Endodermal cell (in vitro differentiated cells): ENCODE results near the gene DCP1A. TPM values are rescaled to one million over a fixed set of nuclear protein-coding genes. Genes with fewer than 3 reads are reported as not detected.
"Not testable (repeated sequence)": the region's sequence is repeated elsewhere in the genome, so short reads cannot be mapped to it uniquely, and the experiment has no call there.

ENCODE experiments used
- DNase-seq: peaks from one replicate; pipeline ENCODE4 v3.0.0-alpha.2; 2017
- H3K27ac ChIP-seq: 2 replicates; pipeline ENCODE4 v1.5.1; 2013; ENCODE audit warnings: mild to moderate bottlenecking, low read depth, low read length, moderate library complexity
- H3K27me3 ChIP-seq: 2 replicates; pipeline ENCODE4 v1.6.1; 2013; ENCODE audit warnings: mild to moderate bottlenecking, low read length, moderate library complexity; ENCODE audit not compliant: insufficient read depth, control insufficient read depth, poor library complexity, severe bottlenecking
- H3K36me3 ChIP-seq: 2 replicates; pipeline ENCODE4 v1.7.0; 2013; ENCODE audit warnings: mild to moderate bottlenecking, low read length, moderate library complexity; ENCODE audit not compliant: control insufficient read depth, insufficient read depth
- H3K4me1 ChIP-seq: one replicate; pipeline ENCODE4 v1.7.0; 2013; ENCODE audit warnings: low read length; ENCODE audit not compliant: control insufficient read depth, insufficient read depth
- H3K4me3 ChIP-seq: 2 replicates; pipeline ENCODE4 v1.5.1; 2013; ENCODE audit warnings: mild to moderate bottlenecking, low read length, moderate library complexity
- H3K9ac ChIP-seq: 2 replicates; pipeline ENCODE4 v1.6.1; 2013; ENCODE audit warnings: mild to moderate bottlenecking, low read length, moderate library complexity; ENCODE audit not compliant: poor library complexity, severe bottlenecking; ENCODE audit errors: extremely low read depth
- H3K9me3 ChIP-seq: 2 replicates; pipeline ENCODE4 v1.6.1; 2013; ENCODE audit warnings: mild to moderate bottlenecking, low read length, moderate library complexity; ENCODE audit not compliant: control insufficient read depth
- H3K27ac Mint-ChIP-seq: 2 replicates; pipeline ENCODE4 v1.8.0; 2020; ENCODE audit warnings: mixed read lengths
- H3K27me3 Mint-ChIP-seq: 2 replicates; pipeline ENCODE4 v1.8.0; 2021; ENCODE audit warnings: mild to moderate bottlenecking, mixed read lengths; ENCODE audit not compliant: insufficient read depth
- H3K36me3 Mint-ChIP-seq: 2 replicates; pipeline ENCODE4 v1.8.0; 2020; ENCODE audit warnings: low read depth, mixed read lengths
- H3K4me1 Mint-ChIP-seq: 2 replicates; pipeline ENCODE4 v1.8.0; 2020; ENCODE audit warnings: mixed read lengths
- H3K4me3 Mint-ChIP-seq: 2 replicates; pipeline ENCODE4 v1.8.0; 2020; ENCODE audit warnings: mild to moderate bottlenecking, moderate library complexity, mixed read lengths
- H3K9me3 Mint-ChIP-seq: 2 replicates; pipeline ENCODE4 v1.8.0; 2020; ENCODE audit warnings: mild to moderate bottlenecking, mixed read lengths
- CTCF ChIP-seq: fragments of 200-600 bp; sonication (generic); conservative IDR thresholded peaks from 2 replicates; pipeline ENCODE4 v1.5.0; 2021; ENCODE audit warnings: antibody characterized with exemption, mild to moderate bottlenecking
- WGBS, 2 experiments: methylation state at CpG; one replicate each; pipeline versions ENCODE4 v1.1.5 to v1.1.7; 2013; ENCODE audit warnings: missing lambda C conversion rate in 2 of 2, mixed read lengths in 1 of 2; ENCODE audit not compliant: insufficient coverage in 1 of 2, insufficient read length in 1 of 2; 5-methylcytosine and 5-hydroxymethylcytosine counted together
- total RNA-seq, 2 donors: library from RNA; stranded (reverse); fragmentation: NEBNext Ultra II Directional in 1 of 2; extraction: Animal tissue kit (Norgen Biotek cat#: 25700) in 1 of 2; gene quantifications; 2 replicates in 1 of 2; 3 replicates in 1 of 2; pipeline ENCODE4 v1.2.1, GENCODE V29; 2021

The DCP1A gene
- total RNA-seq, 2 donors from 2014 or later, result 26.8 to 36.3 TPM

DNA sequence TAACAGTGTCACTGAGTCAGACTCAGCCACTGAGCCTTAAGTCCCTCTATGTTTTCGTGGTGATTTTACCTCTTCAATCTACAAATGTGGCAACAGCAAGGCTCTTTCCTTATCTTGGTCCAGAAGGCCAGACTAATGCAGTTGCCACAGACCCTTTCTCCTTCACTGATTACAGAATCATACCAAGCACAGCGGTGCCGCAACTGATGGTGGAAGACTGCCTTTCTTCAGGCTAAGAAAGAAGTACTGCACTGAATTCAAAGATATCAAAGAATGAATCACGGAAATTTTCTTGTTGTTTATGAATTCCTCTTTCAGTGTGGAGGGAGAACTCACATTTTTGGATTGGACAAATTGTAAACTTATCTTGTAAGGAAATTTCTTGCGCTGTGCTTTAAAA, 18.6 kb downstream of the DCP1A start:
- Histone ChIP-seq H3K27ac (no peak overlapping the region), H3K4me1 (no peaks in the 10 kb centered on the region), H3K9ac (no peak overlapping the region), H3K9me3 (peaks cover 18% of the 10 kb centered on the region), H3K4me3 (no peak overlapping the region), H3K27me3 (no peaks in the 10 kb centered on the region), H3K36me3 (peaks cover 54% of the 10 kb centered on the region)
- TF ChIP-seq CTCF, result no peak
- 93 to 94% methylated on average over 5 of the region's 5 CpGs for WGBS, 2 experiments
- peak overlapping the region; percentile 66 for H3K27ac Mint-ChIP-seq
- peaks cover 8% of the 10 kb centered on the region for H3K9me3 Mint-ChIP-seq
- H3K36me3 Mint-ChIP-seq, result peaks cover 55% of the 10 kb centered on the region
- H3K27me3 Mint-ChIP-seq, result no peaks in the 10 kb centered on the region
- DNase-seq, result no peak
- H3K4me3 Mint-ChIP-seq, result no peak overlapping the region
- H3K4me1 Mint-ChIP-seq, result peaks cover 11% of the 10 kb centered on the region

DNA sequence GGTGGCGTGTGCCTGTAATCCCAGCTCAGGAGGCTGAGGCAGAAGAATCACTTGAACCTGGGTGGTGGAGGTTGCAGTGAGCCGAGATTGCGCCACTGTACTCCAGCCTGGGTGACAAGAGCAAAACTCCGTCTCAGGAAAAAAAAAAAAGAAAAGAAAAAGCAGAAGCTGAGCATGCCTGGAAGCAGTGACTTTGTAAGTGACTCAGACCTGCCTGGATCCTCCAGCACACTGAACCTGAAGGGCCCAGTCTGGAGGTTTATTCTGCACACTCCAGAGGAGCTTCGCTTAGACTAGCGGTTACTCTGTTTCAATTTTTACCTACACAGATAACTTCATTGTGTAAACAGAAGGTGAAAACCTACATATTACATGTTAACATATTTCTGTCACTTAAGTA, 19.4 kb downstream of the DCP1A start:
- Mint-ChIP-seq H3K36me3 (peaks cover 50% of the 10 kb centered on the region), H3K4me1 (peaks cover 14% of the 10 kb centered on the region)
- H3K27ac ChIP-seq, DNase-seq, H3K9ac ChIP-seq, H3K27ac Mint-ChIP-seq, H3K27me3 Mint-ChIP-seq, H3K9me3 Mint-ChIP-seq, H3K4me3 ChIP-seq, H3K4me1 ChIP-seq, H3K27me3 ChIP-seq, H3K4me3 Mint-ChIP-seq: not testable (repeated sequence)
- peaks cover 49% of the 10 kb centered on the region for H3K36me3 ChIP-seq
- WGBS, 2 experiments, result 78 to 86% methylated on average over 3 to 6 of the region's 6 CpGs
- H3K9me3 ChIP-seq, result peaks cover 18% of the 10 kb centered on the region

DNA sequence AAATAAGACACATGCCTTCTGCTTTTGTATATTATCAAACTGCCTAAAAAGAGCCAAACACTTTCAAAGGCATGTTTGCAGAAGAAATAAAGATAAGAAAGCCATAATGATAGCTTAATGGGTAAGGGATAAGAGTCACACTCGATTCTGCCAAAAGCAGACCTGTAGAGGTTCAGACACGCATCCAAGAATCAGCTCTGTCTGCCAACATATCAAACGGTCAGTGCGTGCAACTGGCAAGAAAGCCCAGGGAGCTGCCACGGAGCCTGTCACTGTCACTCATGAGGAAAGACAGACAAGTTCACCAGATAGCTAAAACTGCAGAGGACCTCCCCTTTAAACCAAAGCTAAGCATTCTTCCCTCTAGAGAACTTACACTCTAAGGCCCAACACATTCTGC, 23.2 kb downstream of the DCP1A start:
- Histone ChIP-seq H3K9ac (no peak overlapping the region), H3K27ac (no peak overlapping the region), H3K4me3 (no peak overlapping the region), H3K9me3 (peaks cover 18% of the 10 kb centered on the region), H3K27me3 (no peaks in the 10 kb centered on the region), H3K36me3 (peaks cover 53% of the 10 kb centered on the region), H3K4me1 (no peaks in the 10 kb centered on the region)
- Mint-ChIP-seq H3K27me3 (no peaks in the 10 kb centered on the region), H3K36me3 (peaks cover 40% of the 10 kb centered on the region), H3K9me3 (peaks cover 8% of the 10 kb centered on the region), H3K4me1 (peaks cover 13% of the 10 kb centered on the region), H3K27ac (no peak overlapping the region), H3K4me3 (no peak overlapping the region)
- WGBS, 2 experiments, result 90 to 100% methylated on average over 4 to 5 of the region's 5 CpGs
- TF ChIP-seq CTCF, result no peak
- DNase-seq, result no peak

GRCh38 chr3:53320697-53321096, 26.6 kb downstream of the DCP1A start:
- TF ChIP-seq CTCF, result peak; percentile 20
- Histone ChIP-seq H3K36me3 (peaks cover 54% of the 10 kb centered on the region), H3K27me3 (no peaks in the 10 kb centered on the region), H3K9ac (no peak overlapping the region), H3K27ac (no peak overlapping the region), H3K9me3 (no peaks in the 10 kb centered on the region), H3K4me1 (no peaks in the 10 kb centered on the region), H3K4me3 (no peak overlapping the region)
- Mint-ChIP-seq H3K4me3 (no peak overlapping the region), H3K4me1 (peaks cover 8% of the 10 kb centered on the region), H3K27ac (no peak overlapping the region), H3K36me3 (peaks cover 28% of the 10 kb centered on the region), H3K27me3 (no peaks in the 10 kb centered on the region), H3K9me3 (no peaks in the 10 kb centered on the region)
- no peak for DNase-seq
- 91 to 97% methylated on average over 4 to 5 of the region's 5 CpGs for WGBS, 2 experiments
